Measurements from ENCODE around the gene ZNF101.
A peak's percentile ranks its signal among the peaks of the same experiment; 100 is the strongest.

Gene ZNF101

GRCh38 chr19:19642506-19643157, 26.0 kb upstream of the ZNF101 start:
- peak; percentile 7 for DNase-seq

DNA sequence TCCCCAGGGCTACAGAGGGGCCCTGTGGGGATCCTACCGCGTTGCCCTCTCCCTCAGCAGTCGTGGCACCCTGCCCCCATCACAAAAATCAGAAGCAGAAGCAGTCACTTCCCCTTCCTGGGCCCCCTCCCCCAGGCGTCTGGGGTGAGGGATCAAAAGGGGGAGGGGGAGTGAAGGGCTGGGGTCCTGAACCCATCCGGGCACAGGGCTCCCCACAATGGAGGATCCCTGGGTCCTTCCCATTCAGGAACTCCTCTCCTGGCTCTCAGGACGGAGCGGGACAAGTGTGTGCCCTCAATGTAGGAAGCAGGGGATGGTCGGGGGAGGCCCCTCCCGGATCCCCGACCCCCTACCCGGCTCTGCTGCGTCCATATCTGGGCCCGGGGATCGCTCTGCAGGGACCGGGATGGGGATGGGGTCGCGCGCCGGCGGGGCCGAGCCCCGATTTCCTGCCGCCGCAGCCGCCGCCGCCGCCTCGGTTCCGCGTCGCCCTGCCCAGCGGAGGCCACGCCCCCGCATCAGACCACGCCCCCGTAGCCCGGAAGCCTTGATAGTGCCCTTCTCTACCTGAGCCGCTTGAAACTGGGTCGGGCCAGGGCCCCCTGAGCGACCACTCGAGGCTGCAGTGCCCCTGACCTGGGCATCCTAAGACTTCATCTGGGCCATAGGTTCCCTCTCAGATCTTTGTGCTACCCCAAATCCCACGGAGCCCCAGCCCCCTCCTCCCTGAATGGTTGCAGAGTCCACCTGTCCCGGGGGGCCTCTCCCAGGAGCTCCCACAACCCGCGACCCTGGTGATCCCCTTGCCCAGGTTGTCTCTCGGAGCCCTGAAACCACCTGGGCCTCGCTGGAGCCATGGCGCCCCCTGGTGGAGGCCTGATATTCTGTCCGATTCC, 25.2 kb upstream of the ZNF101 start, which contains the start of gene GMIP:
GMIP (minus strand) TSS at position 500 of the 896 bp plus-strand sequence; CDS start at position 372, 128 bp downstream.
- DNase-seq, result peak; percentile 54

DNA sequence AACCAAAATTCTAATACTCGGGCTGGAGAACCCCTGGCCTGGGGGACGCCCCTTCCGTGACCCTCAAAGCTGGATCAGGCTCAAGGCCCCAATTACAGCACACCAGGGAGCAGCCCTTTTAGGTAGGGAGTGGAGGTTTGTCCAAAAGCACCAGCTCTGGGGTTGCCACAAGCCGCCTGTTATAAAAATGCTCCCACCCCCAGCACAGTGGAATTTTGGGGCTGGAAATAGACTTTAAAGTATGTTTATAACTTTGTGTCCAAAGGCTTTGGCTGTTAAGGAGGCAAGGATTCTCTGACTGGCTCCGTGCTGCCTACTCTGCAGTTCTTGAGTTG, 24.6 kb upstream of the ZNF101 start:
- DNase-seq, result no peak

- DNase-seq, result no peak
These were observed 23.3 kb upstream of the ZNF101 start for GRCh38 chr19:19645233-19645870.

GRCh38 chr19:19647037-19647835, 21.4 kb upstream of the ZNF101 start:
- no peak for DNase-seq

DNA sequence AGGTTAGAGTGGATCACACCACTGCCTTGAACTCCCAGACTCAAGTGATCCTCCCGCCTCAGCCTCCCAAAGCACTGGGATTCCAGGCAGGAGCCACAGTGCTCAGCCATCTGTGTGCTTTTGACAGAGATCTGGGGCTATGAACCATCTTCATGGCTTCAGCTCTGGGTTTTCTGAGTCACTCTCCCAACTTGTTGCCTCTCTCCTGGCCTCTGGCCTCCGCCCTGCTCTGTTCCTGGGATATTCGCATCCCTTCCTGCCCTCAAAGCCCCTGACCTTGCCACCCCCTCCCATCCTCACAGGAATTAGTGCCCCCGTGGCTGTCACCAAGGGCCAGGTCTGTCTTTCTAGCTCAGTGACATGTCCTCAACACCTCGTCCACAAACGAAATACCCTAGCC, 19.5 kb upstream of the ZNF101 start:
- no peak for DNase-seq

DNA sequence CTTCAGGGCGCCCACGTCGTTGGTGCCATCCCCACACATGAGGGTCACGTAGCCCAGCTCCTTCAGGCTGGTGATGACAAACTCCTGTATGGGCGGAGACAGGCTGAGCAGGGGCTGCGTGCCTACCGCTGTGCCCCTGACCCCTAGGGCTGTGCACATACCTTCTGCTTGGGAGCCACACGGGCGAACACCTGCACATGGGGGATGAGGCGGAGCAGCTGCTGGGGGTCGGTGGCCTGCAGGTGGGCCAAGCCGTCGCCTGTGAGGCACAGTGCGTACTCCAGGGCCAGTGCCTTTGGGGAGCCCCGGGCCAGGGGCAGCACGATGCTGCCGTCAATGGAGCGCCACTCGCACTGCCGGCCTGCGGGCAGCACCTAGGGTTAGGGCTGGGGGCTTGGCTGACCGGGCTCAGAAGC, 19.1 kb upstream of the ZNF101 start:
- DNase-seq, result no peak

DNA sequence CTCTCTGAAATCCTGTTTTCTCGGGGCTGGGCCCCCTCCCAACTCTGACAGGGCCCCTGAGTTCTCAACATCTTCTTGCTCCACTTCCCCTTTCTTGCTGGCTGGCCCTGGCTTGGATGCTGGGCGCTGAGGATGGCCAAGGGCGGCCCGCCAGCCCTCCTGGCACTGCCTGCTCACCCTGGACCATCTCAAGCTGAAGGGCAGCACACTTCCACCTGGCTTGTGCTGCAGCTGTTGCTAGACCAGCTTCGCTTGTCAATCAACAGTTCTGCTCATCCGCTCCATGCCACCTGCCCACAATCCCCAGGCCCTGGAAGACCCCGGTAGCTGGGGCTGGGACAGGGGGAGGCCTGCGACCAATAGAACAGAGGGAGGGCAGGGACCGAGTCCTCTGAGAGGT, 18.3 kb upstream of the ZNF101 start:
- DNase-seq, result no peak

- no peak for DNase-seq
These were observed 17.6 kb upstream of the ZNF101 start for GRCh38 chr19:19651076-19651475.

- DNase-seq, result no peak
These were observed 15.9 kb upstream of the ZNF101 start for GRCh38 chr19:19652482-19653295.

DNA sequence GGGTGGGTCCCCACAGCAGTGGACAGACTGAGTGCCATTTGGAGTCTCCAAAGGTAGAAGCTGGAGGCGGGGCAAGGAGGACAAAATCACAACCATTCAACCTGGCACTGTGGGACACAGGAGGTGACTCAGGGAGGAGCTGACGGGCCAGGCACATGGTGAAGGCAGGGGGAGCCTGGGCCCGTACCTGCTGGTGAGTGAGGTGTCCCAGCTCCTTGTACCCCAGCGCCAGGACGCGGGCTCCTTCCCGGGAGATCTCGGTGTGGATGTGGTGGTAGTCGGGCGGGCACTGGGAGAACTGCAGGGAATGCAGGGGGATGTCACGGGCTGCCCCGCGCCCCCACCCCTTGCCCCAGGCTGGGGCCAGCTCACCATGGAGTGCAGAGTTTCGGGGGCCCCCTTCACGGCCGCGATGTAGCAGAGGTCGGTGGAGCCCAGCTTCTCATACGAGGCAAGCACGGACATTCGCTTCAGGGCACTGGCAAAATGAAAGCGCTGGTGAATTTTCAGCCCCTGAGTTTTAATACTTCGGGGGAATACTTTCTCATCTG, 15.0 kb upstream of the ZNF101 start:
- DNase-seq, result no peak

DNA sequence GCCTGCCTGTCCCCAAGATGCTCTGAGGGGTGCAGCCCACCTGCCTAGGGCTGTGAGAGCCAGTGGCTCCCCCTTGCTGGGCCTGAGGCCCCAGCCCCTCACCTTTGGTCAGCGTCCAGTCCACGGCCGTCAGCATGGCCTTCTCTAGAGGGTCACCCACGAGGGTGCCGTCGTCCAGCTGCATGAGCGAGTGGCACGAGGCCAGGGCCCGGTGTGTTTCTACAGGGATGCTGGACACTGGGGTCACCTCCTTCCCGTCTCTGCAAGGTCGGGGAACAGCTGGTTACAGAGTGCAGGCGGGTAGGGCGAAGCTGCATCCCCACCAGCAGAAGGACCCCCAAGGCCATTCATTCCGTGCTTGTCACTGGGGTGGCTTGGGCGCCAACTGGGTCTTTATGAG, 14.2 kb upstream of the ZNF101 start:
- DNase-seq, result no peak

DNA sequence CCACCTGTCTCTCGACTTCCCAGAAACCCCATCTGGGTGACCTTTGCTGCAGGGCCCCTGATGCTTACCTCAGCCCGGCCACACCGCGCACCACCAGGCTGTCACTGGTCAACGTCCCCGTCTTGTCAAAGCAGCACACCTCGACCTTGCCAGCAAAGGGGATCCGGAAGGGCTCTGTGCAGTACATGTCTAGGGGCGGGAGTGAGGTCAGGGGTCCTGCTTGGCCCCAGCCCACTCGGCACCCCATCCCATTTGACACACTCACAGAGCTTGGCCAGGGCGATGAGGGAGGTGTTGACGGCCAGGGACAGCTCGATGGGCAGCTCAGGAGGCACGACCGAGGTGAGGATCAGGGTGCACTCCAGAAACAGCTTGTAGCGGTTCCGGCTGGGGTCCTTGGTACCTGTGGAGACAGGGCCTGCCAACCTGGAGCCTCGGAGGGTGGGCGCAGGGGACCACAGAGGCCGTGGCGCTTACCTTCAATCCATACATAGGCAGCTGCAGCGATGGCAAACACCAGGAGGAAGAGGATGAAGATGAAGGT, 13.5 kb upstream of the ZNF101 start:
- no peak for DNase-seq

GRCh38 chr19:19655641-19656343, 12.8 kb upstream of the ZNF101 start:
- no peak for DNase-seq

DNA sequence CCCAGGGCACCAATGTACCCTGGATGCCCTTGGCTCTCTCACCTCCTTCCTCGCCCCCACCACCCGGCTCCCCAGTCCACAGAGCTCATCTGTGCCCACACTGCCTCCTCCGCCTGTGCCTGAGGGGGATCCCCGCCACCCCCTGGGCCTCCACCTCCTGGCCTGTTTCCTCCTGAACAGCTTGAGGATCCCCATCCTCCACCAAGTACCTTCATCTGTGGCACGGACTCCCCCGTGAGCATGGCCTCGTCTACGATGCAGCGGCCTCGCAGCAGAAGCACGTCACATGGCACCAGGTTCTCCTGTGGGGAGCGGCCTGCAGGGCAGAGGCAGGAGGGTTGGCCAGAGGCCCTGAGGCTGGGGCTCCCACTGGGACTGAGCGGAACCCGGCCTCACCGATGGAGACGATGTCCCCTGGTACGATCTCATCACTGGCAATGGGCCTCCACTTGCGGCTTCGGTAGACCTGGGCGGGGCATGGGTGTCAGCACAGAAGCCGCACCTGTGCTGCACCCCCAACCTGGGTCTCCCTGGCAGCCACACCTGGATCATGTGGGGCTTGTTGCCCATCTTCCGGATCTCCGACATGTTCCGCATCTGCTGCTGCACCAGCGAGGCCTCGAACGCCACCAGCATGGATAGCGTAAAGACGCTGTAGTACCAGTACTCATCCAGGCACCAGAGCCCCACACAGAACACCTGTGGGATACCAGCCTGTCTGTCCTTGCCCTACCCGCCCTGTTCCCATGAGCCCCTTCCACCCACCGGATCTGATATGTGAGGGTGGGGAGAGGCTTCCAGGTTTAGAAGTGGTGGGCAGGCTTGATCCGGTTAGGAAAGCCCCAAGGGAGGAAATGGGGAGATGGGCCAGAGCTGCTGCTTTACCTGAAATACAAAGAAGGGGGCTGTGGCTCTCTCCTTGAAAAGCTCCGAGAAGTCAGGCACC, 11.9 kb upstream of the ZNF101 start:
- no peak for DNase-seq

DNA sequence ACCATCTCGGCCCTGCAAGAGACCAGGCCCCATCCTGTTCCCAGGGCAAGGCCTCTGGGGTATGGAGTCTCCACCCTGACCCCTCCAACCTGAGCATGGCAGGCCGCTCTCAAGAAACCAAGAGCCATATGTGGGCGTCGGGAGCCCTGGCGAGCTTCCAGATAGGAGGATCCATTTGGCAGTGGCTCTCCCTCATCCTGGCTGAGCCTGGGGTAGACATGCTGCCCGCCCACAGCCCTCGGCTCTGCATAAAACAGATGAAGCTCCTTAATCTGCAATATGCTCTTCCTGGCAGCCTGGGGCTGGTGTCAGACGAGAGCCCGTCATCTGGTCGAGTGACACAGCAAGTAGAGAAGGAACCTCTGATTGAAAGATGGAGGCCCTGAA, 11.2 kb upstream of the ZNF101 start:
- no peak for DNase-seq

- no peak for DNase-seq
These were observed 8.9 kb upstream of the ZNF101 start for GRCh38 chr19:19659646-19660245.

- no peak for DNase-seq
These were observed 7.4 kb upstream of the ZNF101 start for GRCh38 chr19:19661141-19661674.

GRCh38 chr19:19661675-19662251, 6.9 kb upstream of the ZNF101 start:
- no peak for DNase-seq

Measured in NCI-H748 treated with DMSO at 0.1 percent for 48 hours (cell line).